GM12878 (cell line): ENCODE data around the gene KLHL22. TPM values are rescaled to one million over a fixed set of nuclear protein-coding genes. Genes with fewer than 3 reads are reported as not detected.

Source experiments
- ATAC-seq: fragments of 200-7000 bp; cut with Tn5 transposase; 3 replicates; pipeline ENCODE4 v1.9.1; 2020; ENCODE audit warnings: mild to moderate bottlenecking, moderate library complexity
- BruUV-seq: library from RNA; stranded (reverse); fragments of 400-500 nt; replicated peaks from 2 replicates; lab custom pipeline; 2021; lab: Mats Ljungman, UMichigan
- CTCF ChIA-PET: fragments of 300-600 bp; sonication (Branson Sonifier 250); formaldehyde crosslinking; extraction: SDS; loops from one replicate; lab custom pipeline; 2021; ENCODE audit warnings: inconsistent platforms; lab: Yijun Ruan, JAX
- POLR2A ChIA-PET: fragments of 350-600 bp; formaldehyde crosslinking; extraction: SDS; loops from one replicate; lab custom pipeline; 2021; ENCODE audit warnings: inconsistent platforms; lab: Charles Lee
- RAD21 ChIA-PET: fragments of 300-600 bp; sonication (Branson Sonifier 250); formaldehyde crosslinking; loops from one replicate; lab custom pipeline; 2023; ENCODE audit warnings: antibody characterized with exemption; ENCODE audit not compliant: unreplicated experiment; lab: Charles Lee
- SMC1A ChIA-PET: fragments of 300-600 bp; sonication (Branson Sonifier 250); formaldehyde crosslinking; loops from one replicate; lab custom pipeline; 2023; ENCODE audit not compliant: unreplicated experiment, uncharacterized antibody; lab: Charles Lee
- DNase-seq: peaks from one replicate; pipeline ENCODE4 v3.0.0-alpha.2; 2011; ENCODE audit warnings: low read depth, low spot score
- FAIRE-seq: peaks from 3 replicates; lab custom pipeline; 2011; peaks lifted over from hg19 to GRCh38; lab: Jason Lieb, UNC
- H2AFZ ChIP-seq: 2 replicates; pipeline ENCODE4 v1.6.0; 2011; ENCODE audit warnings: low read depth, low read length, control low read depth; ENCODE audit not compliant: control insufficient read depth
- H3K27ac ChIP-seq: 2 replicates; pipeline ENCODE4 v1.5.1; 2011; ENCODE audit warnings: control low read depth; ENCODE audit not compliant: control insufficient read depth, insufficient read depth
- H3K27me3 ChIP-seq, 2 experiments: replicated peaks in 1 of 2; 2 replicates each; pipeline versions ENCODE4 v1.6.0 to v1.6.1; 2011; ENCODE audit warnings: low read length in 1 of 2; ENCODE audit not compliant: control insufficient read depth in 2 of 2, insufficient read depth in 2 of 2
- H3K36me3 ChIP-seq, 2 experiments: 2 replicates each; pipeline ENCODE4 v1.5.1; 2011; ENCODE audit warnings: low read length in 1 of 2; ENCODE audit not compliant: control insufficient read depth in 2 of 2, insufficient read depth in 2 of 2
- H3K4me1 ChIP-seq: 2 replicates; pipeline ENCODE4 v1.6.1; 2011; ENCODE audit warnings: mild to moderate bottlenecking, low read length, moderate library complexity, mixed read lengths; ENCODE audit not compliant: control insufficient read depth, insufficient read depth
- H3K4me2 ChIP-seq: 2 replicates; pipeline ENCODE4 v1.6.0; 2011; ENCODE audit warnings: control low read depth; ENCODE audit not compliant: control insufficient read depth, insufficient read depth
- H3K4me3 ChIP-seq: fragments of 200-600 bp; sonication (generic); 2 replicates; pipeline ENCODE4 v1.5.1; 2016
- H3K79me2 ChIP-seq: 2 replicates; pipeline ENCODE4 v1.6.0; 2011; ENCODE audit warnings: low read length; ENCODE audit not compliant: control insufficient read depth, insufficient read depth
- H3K9ac ChIP-seq: 2 replicates; pipeline ENCODE4 v1.8.0; 2011; ENCODE audit warnings: low read length, control low read depth, mixed read lengths; ENCODE audit not compliant: control insufficient read depth, insufficient read depth
- H3K9me3 ChIP-seq: replicated peaks from 3 replicates; pipeline ENCODE4 v1.5.1; 2011; ENCODE audit warnings: mild to moderate bottlenecking, low read length; ENCODE audit not compliant: control insufficient read depth, insufficient read depth
- H4K20me1 ChIP-seq: 2 replicates; pipeline ENCODE4 v1.6.0; 2011; ENCODE audit not compliant: control insufficient read depth, insufficient read depth
- ATF7 ChIP-seq: fragments of 450-650 bp; IDR thresholded peaks from 2 replicates; pipeline ENCODE4 v1.6.1; 2016; ENCODE audit warnings: low read depth, mild to moderate bottlenecking
- BRCA1 ChIP-seq: IDR thresholded peaks from 2 replicates; pipeline ENCODE4 v1.6.1; 2011; ENCODE audit warnings: low read depth, low read length, improper control_type of control experiment
- CHD4 ChIP-seq: fragments of 200-600 bp; sonication (generic); IDR thresholded peaks from 2 replicates; pipeline ENCODE4 v1.6.1; 2016; ENCODE audit warnings: mild to moderate bottlenecking
- LARP7 ChIP-seq: fragments of 450-650 bp; IDR thresholded peaks from 2 replicates; pipeline ENCODE4 v1.6.1; 2017; ENCODE audit warnings: mild to moderate bottlenecking
- NBN ChIP-seq: fragments of 450-650 bp; IDR thresholded peaks from 2 replicates; pipeline ENCODE4 v1.6.1; 2016
- NFIC ChIP-seq: IDR thresholded peaks from 2 replicates; pipeline ENCODE4 v1.6.1; 2012; ENCODE audit warnings: low read depth, mild to moderate bottlenecking, inconsistent platforms, low read length, moderate library complexity
- NR2C2 ChIP-seq: IDR thresholded peaks from 2 replicates; pipeline ENCODE4 v1.6.1; 2011; ENCODE audit warnings: borderline replicate concordance, low read depth; ENCODE audit not compliant: control insufficient read depth, insufficient read length
- NRF1 ChIP-seq: conservative IDR thresholded peaks from 2 replicates; pipeline ENCODE4 v1.6.1; 2011; ENCODE audit warnings: mild to moderate bottlenecking, low read depth, low read length, improper control_type of control experiment
- PAX8 ChIP-seq: fragments of 450-650 bp; IDR thresholded peaks from 2 replicates; pipeline ENCODE4 v1.6.1; 2017; ENCODE audit warnings: mild to moderate bottlenecking, moderate library complexity
- PML ChIP-seq: IDR thresholded peaks from 2 replicates; pipeline ENCODE4 v1.6.1; 2012; ENCODE audit warnings: low read length, inconsistent platforms
- RELA ChIP-seq: fragments of 450-650 bp; IDR thresholded peaks from 2 replicates; pipeline ENCODE4 v1.8.0; 2014; ENCODE audit warnings: borderline replicate concordance; ENCODE audit not compliant: partially characterized antibody
- RFX5 ChIP-seq: IDR thresholded peaks from 2 replicates; pipeline ENCODE4 v1.6.1; 2011; ENCODE audit warnings: low read depth, low read length, improper control_type of control experiment
- ZNF274 ChIP-seq: IDR thresholded peaks from one replicate; pipeline ENCODE4 v1.8.0; 2011; ENCODE audit not compliant: insufficient read length, insufficient read depth
- ZNF592 ChIP-seq: fragments of 450-650 bp; IDR thresholded peaks from 2 replicates; pipeline ENCODE4 v1.6.1; 2017; ENCODE audit warnings: mild to moderate bottlenecking, moderate library complexity
- ZNF687 ChIP-seq: fragments of 450-650 bp; IDR thresholded peaks from 2 replicates; pipeline ENCODE4 v1.6.1; 2017; ENCODE audit warnings: mild to moderate bottlenecking, moderate library complexity
- WGBS: methylation state at CpG from one replicate; pipeline ENCODE4 v1.1.6; 2016; ENCODE audit warnings: low lambda C conversion rate; ENCODE audit not compliant: insufficient replicate concordance, insufficient coverage; ENCODE audit errors: missing lambda C conversion rate; 5-methylcytosine and 5-hydroxymethylcytosine counted together
- in situ Hi-C: fragments of 300-500 bp; cut with MboI; formaldehyde crosslinking; loops from 9 replicates; pipeline ENCODE4 v1.14.3; 2018; ENCODE audit warnings: mixed read lengths
- intact Hi-C: fragments of 100-400 bp; cut with micrococcal nuclease; formaldehyde crosslinking; loops from one replicate; pipeline ENCODE4 v1.14.2; 2022; ENCODE audit not compliant: unreplicated experiment
- polyA plus RNA-seq, 11 experiments: library from polyadenylated mRNA; depleted of rRNA in 4 of 11; unstranded in 6 of 11; stranded (reverse) in 5 of 11; fragments of >200 nt; fragmentation: Nextera tagmentation in 4 of 11; fragmentation: Illumina TruSeq in 1 of 11; extraction: Ambion mirVana in 4 of 11; extraction: Trizol in 1 of 11; gene quantifications; 1 replicate in 1 of 11; 2 replicates in 10 of 11; pipeline versions ENCODE4 v1.2.1 to v1.2.3, GENCODE V29; 2011 to 2016; ENCODE audit warnings: inconsistent platforms in 2 of 11, missing spikeins in 2 of 11, low read depth in 1 of 11
- total RNA-seq, 4 experiments: library from RNA; depleted of rRNA in 3 of 4; stranded (reverse); fragments of >200 nt in 3 of 4; fragmentation: Illumina TruSeq in 1 of 4; extraction: Trizol in 1 of 4; gene quantifications; 2 replicates each; pipeline versions ENCODE4 v1.2.1 to v1.2.3, GENCODE V29; 2013 to 2021

Gene KLHL22
- total and polyA plus RNA-seq, 10 of the 15 experiments (the other 5 are each of a cell fraction or from before 2014, with no cell fraction given): 0.06 to 22.1 (median 14.2) TPM

GRCh38 chr22:20434264-20434751, 61.3 kb downstream of the KLHL22 start (continued):
- TF ChIP-seq ZNF687: no peak
- TF ChIP-seq RELA: no peak
- no peak for TF ChIP-seq LARP7

- peaks cover 8% of the 10 kb centered on the region for H3K4me1 ChIP-seq
- H4K20me1 ChIP-seq: no peaks in the 10 kb centered on the region; the same call in 1 of the 2 replicates
- BruUV-seq: no TSS peak
- intact Hi-C loops (no loop called here), in situ Hi-C loops (no loop called here)
- H3K27me3 ChIP-seq: peaks cover 14 to 26% of the 10 kb centered on the region in 2 experiments
- ATAC-seq (no peak), DNase-seq (no peak), FAIRE-seq (no peak)
- H3K4me3 ChIP-seq: no peak overlapping the region
- WGBS: 53% methylated on average over 4 of the region's 4 CpGs
- H3K9me3 ChIP-seq: no peaks in the 10 kb centered on the region
- RAD21 ChIA-PET: no interaction called here
- CTCF ChIA-PET: interaction anchor here (1.2 kb wide), 1 partner anchor 20 kb away, joined by 3 read pairs; no protein-coding TSS in a partner anchor
- no peak overlapping the region for H3K27ac ChIP-seq
- H3K36me3 ChIP-seq: no peaks in the 10 kb centered on the region
- TF ChIP-seq NR2C2 (no peak), ZNF592 (no peak), PML (no peak), ATF7 (no peak), BRCA1 (no peak), ZNF274 (no peak), CHD4 (no peak), RFX5 (no peak), NFIC (no peak), NRF1 (no peak), NBN (no peak), PAX8 (no peak)
- no peaks in the 10 kb centered on the region for H3K79me2 ChIP-seq
- SMC1A ChIA-PET: no interaction called here
- no peak overlapping the region for H3K4me2 ChIP-seq
- no peak overlapping the region for H2AFZ ChIP-seq
- no peak overlapping the region for H3K9ac ChIP-seq
- POLR2A ChIA-PET: no interaction called here
Measured at GRCh38 chr22:20433686-20434241, 61.8 kb downstream of the KLHL22 start.
